GM23338 (cell line): Measurements from ENCODE around the gene MED13.

Experiments
- CREB1 ChIP-seq: fragments of 250-450 bp; sonication (Bioruptor Pico); IDR thresholded peaks from 2 replicates; pipeline ENCODE4 v1.5.0; 2020; ENCODE audit warnings: low read depth, mild to moderate bottlenecking, moderate library complexity
- EZH2phosphoT487 ChIP-seq: fragments of 200-600 bp; sonication (generic); IDR thresholded peaks from one replicate; pipeline ENCODE4 v1.8.1; 2018; ENCODE audit warnings: antibody characterized with exemption; ENCODE audit not compliant: unreplicated experiment
- JUNB ChIP-seq: IDR thresholded peaks from one replicate; pipeline ENCODE4 v1.6.1; 2016; ENCODE audit warnings: antibody characterized with exemption; ENCODE audit not compliant: unreplicated experiment
- ZNF331 ChIP-seq: fragments of 250-450 bp; sonication (Bioruptor Pico); IDR thresholded peaks from 2 replicates; pipeline ENCODE4 v1.5.0; 2020; ENCODE audit warnings: low read depth, mild to moderate bottlenecking, moderate library complexity
- TF ChIP-seq, protein P1 (sequence below), 2 experiments: fragments of 200-600 bp in 1 of 2; sonication (generic) in 1 of 2; conservative IDR thresholded peaks; 2 replicates each; pipeline versions ENCODE4 v1.5.1 to v1.6.1; 2016 to 2017; ENCODE audit warnings: antibody characterized with exemption in 2 of 2, low read depth in 2 of 2, mild to moderate bottlenecking in 2 of 2, moderate library complexity in 1 of 2
- TF ChIP-seq, protein P2 (sequence below): IDR thresholded peaks from one replicate; pipeline ENCODE4 v1.6.1; 2018; ENCODE audit warnings: antibody characterized with exemption; ENCODE audit not compliant: unreplicated experiment

DNA sequence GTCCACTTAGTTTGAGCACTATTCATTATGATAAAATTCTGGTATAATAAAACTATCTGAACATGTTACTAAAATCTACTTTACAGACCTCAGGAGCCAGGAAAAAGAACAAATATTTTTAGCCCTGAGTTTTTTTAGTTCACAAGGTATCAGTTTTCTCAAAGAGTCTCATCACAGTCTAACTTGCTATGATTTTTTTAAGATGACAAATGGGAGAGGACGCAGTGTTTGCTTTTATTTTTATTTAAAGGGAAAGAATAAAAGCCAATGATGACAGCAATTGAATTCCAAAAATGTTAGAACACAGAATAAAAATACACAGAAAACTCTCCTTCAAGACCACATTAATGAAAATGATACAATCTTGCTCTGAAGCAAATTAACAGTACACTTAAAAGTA, 7.4 kb downstream of the MED13 start:
- TF ChIP-seq EZH2phosphoT487 (no peak), CREB1 (no peak), ZNF331 (CRISPR knock-in tag) (no peak), JUNB (no peak)
- TF ChIP-seq, protein P1, sequence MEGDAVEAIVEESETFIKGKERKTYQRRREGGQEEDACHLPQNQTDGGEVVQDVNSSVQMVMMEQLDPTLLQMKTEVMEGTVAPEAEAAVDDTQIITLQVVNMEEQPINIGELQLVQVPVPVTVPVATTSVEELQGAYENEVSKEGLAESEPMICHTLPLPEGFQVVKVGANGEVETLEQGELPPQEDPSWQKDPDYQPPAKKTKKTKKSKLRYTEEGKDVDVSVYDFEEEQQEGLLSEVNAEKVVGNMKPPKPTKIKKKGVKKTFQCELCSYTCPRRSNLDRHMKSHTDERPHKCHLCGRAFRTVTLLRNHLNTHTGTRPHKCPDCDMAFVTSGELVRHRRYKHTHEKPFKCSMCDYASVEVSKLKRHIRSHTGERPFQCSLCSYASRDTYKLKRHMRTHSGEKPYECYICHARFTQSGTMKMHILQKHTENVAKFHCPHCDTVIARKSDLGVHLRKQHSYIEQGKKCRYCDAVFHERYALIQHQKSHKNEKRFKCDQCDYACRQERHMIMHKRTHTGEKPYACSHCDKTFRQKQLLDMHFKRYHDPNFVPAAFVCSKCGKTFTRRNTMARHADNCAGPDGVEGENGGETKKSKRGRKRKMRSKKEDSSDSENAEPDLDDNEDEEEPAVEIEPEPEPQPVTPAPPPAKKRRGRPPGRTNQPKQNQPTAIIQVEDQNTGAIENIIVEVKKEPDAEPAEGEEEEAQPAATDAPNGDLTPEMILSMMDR (conservative IDR thresholded peaks at IDR 0.05; ENCODE audit: low read depth in 2 of 2), result no peak
- TF ChIP-seq, protein P2, sequence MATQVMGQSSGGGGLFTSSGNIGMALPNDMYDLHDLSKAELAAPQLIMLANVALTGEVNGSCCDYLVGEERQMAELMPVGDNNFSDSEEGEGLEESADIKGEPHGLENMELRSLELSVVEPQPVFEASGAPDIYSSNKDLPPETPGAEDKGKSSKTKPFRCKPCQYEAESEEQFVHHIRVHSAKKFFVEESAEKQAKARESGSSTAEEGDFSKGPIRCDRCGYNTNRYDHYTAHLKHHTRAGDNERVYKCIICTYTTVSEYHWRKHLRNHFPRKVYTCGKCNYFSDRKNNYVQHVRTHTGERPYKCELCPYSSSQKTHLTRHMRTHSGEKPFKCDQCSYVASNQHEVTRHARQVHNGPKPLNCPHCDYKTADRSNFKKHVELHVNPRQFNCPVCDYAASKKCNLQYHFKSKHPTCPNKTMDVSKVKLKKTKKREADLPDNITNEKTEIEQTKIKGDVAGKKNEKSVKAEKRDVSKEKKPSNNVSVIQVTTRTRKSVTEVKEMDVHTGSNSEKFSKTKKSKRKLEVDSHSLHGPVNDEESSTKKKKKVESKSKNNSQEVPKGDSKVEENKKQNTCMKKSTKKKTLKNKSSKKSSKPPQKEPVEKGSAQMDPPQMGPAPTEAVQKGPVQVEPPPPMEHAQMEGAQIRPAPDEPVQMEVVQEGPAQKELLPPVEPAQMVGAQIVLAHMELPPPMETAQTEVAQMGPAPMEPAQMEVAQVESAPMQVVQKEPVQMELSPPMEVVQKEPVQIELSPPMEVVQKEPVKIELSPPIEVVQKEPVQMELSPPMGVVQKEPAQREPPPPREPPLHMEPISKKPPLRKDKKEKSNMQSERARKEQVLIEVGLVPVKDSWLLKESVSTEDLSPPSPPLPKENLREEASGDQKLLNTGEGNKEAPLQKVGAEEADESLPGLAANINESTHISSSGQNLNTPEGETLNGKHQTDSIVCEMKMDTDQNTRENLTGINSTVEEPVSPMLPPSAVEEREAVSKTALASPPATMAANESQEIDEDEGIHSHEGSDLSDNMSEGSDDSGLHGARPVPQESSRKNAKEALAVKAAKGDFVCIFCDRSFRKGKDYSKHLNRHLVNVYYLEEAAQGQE, result no peak
